Measurements from ENCODE around the gene CBFA2T3. TPM values are rescaled to one million over a fixed set of nuclear protein-coding genes. Genes with fewer than 3 reads are reported as not detected.

The CBFA2T3 gene
- total and polyA plus RNA-seq, 2 of the 8 experiments (the other 6 are each of a cell fraction or from before 2014, with no cell fraction given), result 0.51 to 1.3 TPM

- Histone ChIP-seq H3K23ac (ENCODE audit: insufficient read length) (no peak overlapping the region), H3K56ac (replicated peaks; ENCODE audit: insufficient read length, low read depth, low read length) (no peak overlapping the region), H2BK12ac (ENCODE audit: low read depth, low read length) (no peak overlapping the region), H4K8ac (ENCODE audit: extremely low read depth, insufficient read depth, low read length) (no peak overlapping the region), H3K23me2 (ENCODE audit: low read depth, low read length) (no peaks in the 10 kb centered on the region), H3K27ac (ENCODE audit: low read depth, low read length) (no peak overlapping the region), H2AFZ (ENCODE audit: low read length) (no peak overlapping the region), H3K14ac (ENCODE audit: insufficient read length) (no peak overlapping the region), H3K4me3 (ENCODE audit: extremely low read depth in 1 of 4, insufficient read depth in 2 of 4, low read depth in 3 of 4, low read length in 4 of 4) (no peak overlapping the region), H2BK120ac (replicated peaks; ENCODE audit: low read depth, low read length) (no peak overlapping the region), H2AK5ac (ENCODE audit: low read depth, low read length) (no peak overlapping the region), H3K4me1 (replicated peaks in 1 of 4; ENCODE audit: control insufficient read depth in 3 of 4, insufficient read depth in 4 of 4, low read length in 3 of 4) (no peaks in the 10 kb centered on the region; a peak in 1 of 7 replicates), H2BK15ac (ENCODE audit: low read length) (no peak overlapping the region), H2BK5ac (ENCODE audit: low read depth, low read length) (no peak overlapping the region), H3K79me2 (ENCODE audit: control insufficient read depth in 1 of 2, insufficient read depth in 2 of 2, low read length in 2 of 2) (no peaks in the 10 kb centered on the region), H4K20me1 (replicated peaks in 1 of 2; ENCODE audit: control insufficient read depth in 1 of 2, insufficient read depth in 2 of 2, low read length in 2 of 2) (peaks cover 0 to 5% of the 10 kb centered on the region in 2 experiments), H3K79me1 (ENCODE audit: low read depth, low read length) (no peaks in the 10 kb centered on the region; the same call in 1 of the 2 replicates), H3K18ac (ENCODE audit: extremely low read depth, low read length) (no peak overlapping the region), H4K5ac (ENCODE audit: insufficient read length, low read depth, low read length) (no peak overlapping the region), H2BK20ac (ENCODE audit: low read length) (no peak overlapping the region), H3K9ac (replicated peaks in 1 of 4; ENCODE audit: extremely low read depth in 1 of 4, low read depth in 3 of 4, low read length in 3 of 4) (no peak overlapping the region), H3K4me2 (ENCODE audit: insufficient read depth in 1 of 2, low read depth in 2 of 2, low read length in 2 of 2) (no peak overlapping the region), H4K91ac (replicated peaks; ENCODE audit: insufficient read length, low read length) (no peak overlapping the region), H3K27me3 (replicated peaks in 1 of 4; ENCODE audit: control insufficient read depth in 3 of 4, extremely low read depth in 1 of 4, insufficient read depth in 3 of 4, low read length in 3 of 4) (peaks cover 0 to 2% (median 0%) of the 10 kb centered on the region in 4 experiments; a peak in 1 of 7 replicates), H3K36me3 (ENCODE audit: control insufficient read depth in 2 of 4, insufficient read depth in 4 of 4, low read length in 3 of 4) (no peaks in the 10 kb centered on the region), H3K9me3 (ENCODE audit: insufficient read depth in 2 of 2, low read depth in 1 of 2, low read length in 1 of 2) (no peaks in the 10 kb centered on the region), H3K4ac (replicated peaks; ENCODE audit: insufficient read length, low read depth, low read length) (no peak overlapping the region)
- CTCF ChIA-PET (ENCODE audit: partially characterized antibody), result interaction anchor here (1.0 to 1.5 kb wide), 3 partner anchors 15 to 125 kb away, joined by 3 to 4 read pairs (median 3); no protein-coding TSS in a partner anchor
- WGBS, 2 experiments (ENCODE audit: extremely low coverage in 1 of 2, insufficient coverage in 1 of 2, insufficient read length in 1 of 2, insufficient replicate concordance in 2 of 2, low coverage in 1 of 2, low lambda C conversion rate in 2 of 2, missing lambda C conversion rate in 1 of 2), result 85% methylated on average over 4 of the region's 4 CpGs; no CpG with 5 or more reads in 1 of the 2 experiments
- POLR2A ChIA-PET (ENCODE audit: partially characterized antibody), result no interaction called here
- no peak for DNase-seq (ENCODE audit: low read depth in 1 of 2, low spot score in 2 of 2)
- no peak for FAIRE-seq
- TF ChIP-seq CHD1 (IDR thresholded peaks at IDR 0.05; ENCODE audit: low read depth, low read length) (no peak), SIN3A (conservative IDR thresholded peaks at IDR 0.05 in 1 of 2, IDR thresholded peaks at IDR 0.05 in 1 of 2; ENCODE audit: low read depth in 1 of 2, low read length in 2 of 2) (no peak), RAD21 (IDR thresholded peaks at IDR 0.05 in 1 of 2, conservative IDR thresholded peaks at IDR 0.05 in 1 of 2; ENCODE audit: low read depth in 2 of 2, low read length in 2 of 2) (no peak), ASH2L (IDR thresholded peaks at IDR 0.05; ENCODE audit: low read length) (no peak), EZH2 (IDR thresholded peaks at IDR 0.05; ENCODE audit: low read depth, low read length, severe bottlenecking) (no peak), TCF12 (IDR thresholded peaks at IDR 0.05; ENCODE audit: low read depth, low read length) (no peak), SUZ12 (IDR thresholded peaks at IDR 0.05; ENCODE audit: low read length) (no peak), SP4 (IDR thresholded peaks at IDR 0.05; ENCODE audit: low read length) (no peak), GABPA (IDR thresholded peaks at IDR 0.05; ENCODE audit: borderline replicate concordance, insufficient read depth, low read length) (no peak), MAFK (IDR thresholded peaks at IDR 0.05; ENCODE audit: low read depth, low read length) (no peak), CBX8 (IDR thresholded peaks at IDR 0.05; ENCODE audit: borderline replicate concordance, low read depth, low read length) (no peak), JUN (IDR thresholded peaks at IDR 0.05; ENCODE audit: low read depth, low read length) (no peak), SP1 (IDR thresholded peaks at IDR 0.05; ENCODE audit: low read depth, low read length) (no peak), SAP30 (IDR thresholded peaks at IDR 0.05; ENCODE audit: insufficient read depth, insufficient replicate concordance, low read length) (no peak)
These were observed 48.6 kb upstream of the CBFA2T3 start for GRCh38 chr16:89025636-89026035.
